ENCODE measurements around the gene SLC4A4. TPM values are rescaled to one million over a fixed set of nuclear protein-coding genes. Genes with fewer than 3 reads are reported as not detected.

Gene SLC4A4
- total and polyA plus RNA-seq, 12 donors, result 1.3 to 34.5 (median 25.1) TPM

DNA sequence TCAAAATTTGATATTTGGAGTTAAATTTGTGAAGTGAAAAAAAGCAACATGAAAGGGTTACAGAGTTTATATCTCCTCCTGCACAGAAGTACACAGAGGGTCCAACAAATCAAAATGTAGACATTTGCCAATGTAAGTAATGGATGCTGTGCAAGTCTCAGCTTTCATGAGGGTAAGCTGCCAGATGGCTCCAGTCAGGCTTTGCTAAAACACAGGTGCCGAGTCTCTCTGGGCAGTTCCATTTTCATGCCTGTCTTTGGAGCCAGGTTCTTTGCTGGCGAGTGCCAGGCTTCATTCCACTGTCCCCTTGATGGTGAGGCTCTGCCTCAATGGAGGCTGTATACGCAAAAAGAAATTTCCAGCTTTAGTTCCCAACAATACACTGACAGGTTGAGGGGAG, 27.9 kb downstream of the SLC4A4 start:
- H3K4me1 ChIP-seq, result peaks cover 0 to 1% (median 0%) of the 10 kb centered on the region in 9 donors
- H3K27me3 ChIP-seq, result no peaks in the 10 kb centered on the region
- DNase-seq (no peak), ATAC-seq (no peak)
- H3K4me3 ChIP-seq, result no peak overlapping the region
- WGBS, 2 donors, result 87 to 89% methylated on average over 3 of the region's 3 CpGs
- no peaks in the 10 kb centered on the region for H3K9me3 ChIP-seq
- TF ChIP-seq, protein P1, sequence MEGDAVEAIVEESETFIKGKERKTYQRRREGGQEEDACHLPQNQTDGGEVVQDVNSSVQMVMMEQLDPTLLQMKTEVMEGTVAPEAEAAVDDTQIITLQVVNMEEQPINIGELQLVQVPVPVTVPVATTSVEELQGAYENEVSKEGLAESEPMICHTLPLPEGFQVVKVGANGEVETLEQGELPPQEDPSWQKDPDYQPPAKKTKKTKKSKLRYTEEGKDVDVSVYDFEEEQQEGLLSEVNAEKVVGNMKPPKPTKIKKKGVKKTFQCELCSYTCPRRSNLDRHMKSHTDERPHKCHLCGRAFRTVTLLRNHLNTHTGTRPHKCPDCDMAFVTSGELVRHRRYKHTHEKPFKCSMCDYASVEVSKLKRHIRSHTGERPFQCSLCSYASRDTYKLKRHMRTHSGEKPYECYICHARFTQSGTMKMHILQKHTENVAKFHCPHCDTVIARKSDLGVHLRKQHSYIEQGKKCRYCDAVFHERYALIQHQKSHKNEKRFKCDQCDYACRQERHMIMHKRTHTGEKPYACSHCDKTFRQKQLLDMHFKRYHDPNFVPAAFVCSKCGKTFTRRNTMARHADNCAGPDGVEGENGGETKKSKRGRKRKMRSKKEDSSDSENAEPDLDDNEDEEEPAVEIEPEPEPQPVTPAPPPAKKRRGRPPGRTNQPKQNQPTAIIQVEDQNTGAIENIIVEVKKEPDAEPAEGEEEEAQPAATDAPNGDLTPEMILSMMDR (IDR thresholded peaks at IDR 0.05), result no peak
- intact Hi-C loops (cut with DNase I), result no loop called here
- no peak overlapping the region for H3K27ac ChIP-seq
- H3K36me3 ChIP-seq, result no peaks in the 10 kb centered on the region

DNA sequence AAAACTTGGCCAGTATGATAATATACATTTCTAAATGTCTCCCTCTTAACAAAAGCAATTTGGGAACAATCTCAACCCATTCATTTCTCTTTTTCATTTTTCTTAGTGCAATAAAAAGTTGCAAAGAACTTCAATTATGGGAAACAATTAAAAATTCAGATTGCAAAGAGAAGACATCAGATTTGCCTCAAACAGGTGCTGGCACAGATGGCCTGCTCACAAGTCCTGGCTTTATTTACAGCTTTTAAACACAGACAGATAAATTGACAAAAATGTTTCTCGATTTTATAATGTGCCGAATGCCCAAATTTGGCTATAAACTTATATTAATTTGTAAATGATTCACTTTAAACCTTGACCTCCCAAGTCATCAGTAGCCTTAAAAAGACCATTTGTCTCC, 28.7 kb downstream of the SLC4A4 start:
- no peak for DNase-seq
- Histone ChIP-seq H3K27me3 (no peaks in the 10 kb centered on the region), H3K9me3 (no peaks in the 10 kb centered on the region), H3K4me3 (no peak overlapping the region), H3K4me1 (peaks cover 0 to 9% (median 5%) of the 10 kb centered on the region in 9 donors), H3K36me3 (no peaks in the 10 kb centered on the region), H3K27ac (no peak overlapping the region)
- WGBS, 2 donors, result 93 to 94% methylated on average over 2 of the region's 2 CpGs
- ATAC-seq, result no peak
- intact Hi-C loops (cut with DNase I), result no loop called here
- TF ChIP-seq, protein P1 (IDR thresholded peaks at IDR 0.05), result no peak

DNA sequence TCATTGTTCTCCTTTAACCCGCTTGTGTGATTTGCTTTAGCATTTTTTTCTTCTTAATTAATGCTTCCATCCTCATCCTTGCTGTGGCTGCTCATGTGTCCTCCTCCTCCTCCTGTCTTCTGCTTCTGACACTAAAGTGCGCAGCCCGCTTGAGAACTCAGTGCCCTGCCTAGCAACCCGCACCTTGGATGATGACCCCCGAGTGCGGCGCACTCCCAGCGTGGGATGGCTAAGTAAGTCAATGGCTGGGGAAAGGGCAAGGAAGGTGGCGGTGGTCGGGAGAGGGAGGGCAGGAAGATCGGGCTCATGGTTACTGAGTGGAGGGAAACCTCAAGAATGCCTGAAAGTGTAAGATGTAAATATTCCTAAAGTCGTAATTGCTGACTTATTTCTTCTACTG, 30.1 kb downstream of the SLC4A4 start:
- Histone ChIP-seq H3K27me3 (no peaks in the 10 kb centered on the region), H3K4me1 (peaks cover 0 to 11% (median 5%) of the 10 kb centered on the region in 9 donors), H3K27ac (no peak overlapping the region), H3K36me3 (no peaks in the 10 kb centered on the region), H3K4me3 (no peak overlapping the region), H3K9me3 (no peaks in the 10 kb centered on the region)
- WGBS, 2 donors, result 94 to 96% methylated on average over 12 of the region's 12 CpGs
- TF ChIP-seq, protein P1 (IDR thresholded peaks at IDR 0.05), result no peak
- no peak for DNase-seq
- intact Hi-C loops (cut with DNase I), result no loop called here
- ATAC-seq, result no peak

DNA sequence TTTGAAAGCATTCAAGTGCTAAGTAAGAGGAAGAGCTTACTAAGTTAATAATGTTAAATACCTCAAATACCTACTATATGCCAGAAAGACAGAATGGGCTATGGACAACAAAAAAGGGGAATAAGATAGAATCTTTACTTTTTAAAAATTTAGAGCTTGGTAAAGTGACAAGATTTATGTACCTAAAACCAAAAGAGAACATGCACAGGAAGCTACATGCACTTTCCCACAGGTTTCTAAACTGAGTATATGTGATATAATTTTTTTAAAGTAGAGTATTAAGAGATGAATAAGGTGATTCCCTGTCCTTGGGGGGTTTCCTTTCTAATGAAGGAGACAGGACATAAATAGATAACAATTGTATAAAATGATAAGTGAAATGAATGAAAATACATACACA, 30.7 kb downstream of the SLC4A4 start:
- TF ChIP-seq, protein P1 (IDR thresholded peaks at IDR 0.05), result no peak
- no peaks in the 10 kb centered on the region for H3K9me3 ChIP-seq
- intact Hi-C loops (cut with DNase I), result no loop called here
- H3K36me3 ChIP-seq, result no peaks in the 10 kb centered on the region
- peaks cover 0 to 11% (median 5%) of the 10 kb centered on the region in 9 donors for H3K4me1 ChIP-seq
- no peak for DNase-seq
- no peak overlapping the region for H3K4me3 ChIP-seq
- no peaks in the 10 kb centered on the region for H3K27me3 ChIP-seq
- H3K27ac ChIP-seq, result no peak overlapping the region
- ATAC-seq, result no peak

Data from heart right ventricle (tissue), 16 donors.